NCI-H82 (cell line): ENCODE data around the gene FBXO31.
A peak's percentile ranks its signal among the peaks of the same experiment; 100 is the strongest.

ENCODE experiments used
- DNase-seq: peaks from one replicate; lab custom pipeline; 2025; lab: John Stamatoyannopoulos, UW

FBXO31 gene

DNA sequence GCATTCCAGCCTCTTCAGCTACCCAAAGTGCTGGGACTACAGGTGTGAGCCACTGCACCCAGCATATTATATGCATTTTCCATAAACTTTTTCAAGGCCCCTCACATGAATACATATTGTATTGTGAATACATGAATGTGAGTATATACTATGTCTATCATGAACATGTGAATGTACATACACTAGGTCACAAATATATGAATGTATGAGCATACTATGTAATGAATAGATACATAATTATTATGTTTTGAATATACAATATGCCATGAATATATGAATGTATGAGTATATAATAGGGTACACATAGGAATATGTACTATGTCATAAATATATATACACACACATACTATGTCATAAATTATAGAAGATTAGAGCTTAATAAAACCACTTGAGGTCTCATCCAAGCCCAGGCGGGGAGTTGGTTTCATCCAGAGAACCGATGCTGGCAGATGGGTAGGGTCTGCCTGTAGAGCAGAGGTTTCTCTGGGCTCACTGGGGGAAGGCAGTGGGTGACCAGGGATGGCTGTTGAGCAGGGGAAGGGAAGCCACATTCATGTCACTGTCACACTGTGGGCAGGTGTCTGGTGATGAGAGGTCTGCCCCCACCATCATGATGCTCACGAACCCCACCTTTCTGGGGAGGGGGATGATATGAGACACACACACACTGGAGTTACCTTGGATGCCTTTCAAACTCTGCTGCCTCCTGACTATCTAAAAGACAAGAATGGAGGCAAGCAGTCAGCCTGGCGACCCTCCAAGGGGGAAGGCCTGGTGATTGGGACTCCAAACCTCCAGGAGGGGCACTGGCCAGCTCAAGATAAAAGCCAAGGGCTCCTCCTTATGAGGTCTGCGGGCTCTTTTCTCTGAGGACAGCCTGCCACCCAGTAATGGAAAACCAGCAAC is 73.7 kb downstream of the FBXO31 start:
- no peak for DNase-seq

DNA sequence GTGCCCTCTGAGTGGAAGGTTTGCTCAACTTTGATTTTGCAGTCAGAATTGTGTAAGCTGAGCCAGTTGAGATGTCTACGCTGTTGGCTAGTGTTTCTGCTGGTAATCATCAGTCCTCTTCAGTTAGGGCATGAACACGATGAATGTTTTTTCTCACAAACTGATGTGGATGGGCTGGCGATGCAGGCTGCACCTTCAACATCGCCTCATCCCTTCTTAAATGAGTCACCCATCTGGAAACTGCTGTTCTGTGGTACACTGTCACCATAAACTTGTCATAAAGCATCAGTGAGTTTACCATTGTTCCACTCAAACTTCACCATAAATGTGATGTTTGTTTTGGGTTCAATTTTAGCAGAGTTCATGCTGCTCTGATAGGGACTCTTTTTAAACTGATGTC is 74.8 kb downstream of the FBXO31 start:
- DNase-seq: no peak

DNA sequence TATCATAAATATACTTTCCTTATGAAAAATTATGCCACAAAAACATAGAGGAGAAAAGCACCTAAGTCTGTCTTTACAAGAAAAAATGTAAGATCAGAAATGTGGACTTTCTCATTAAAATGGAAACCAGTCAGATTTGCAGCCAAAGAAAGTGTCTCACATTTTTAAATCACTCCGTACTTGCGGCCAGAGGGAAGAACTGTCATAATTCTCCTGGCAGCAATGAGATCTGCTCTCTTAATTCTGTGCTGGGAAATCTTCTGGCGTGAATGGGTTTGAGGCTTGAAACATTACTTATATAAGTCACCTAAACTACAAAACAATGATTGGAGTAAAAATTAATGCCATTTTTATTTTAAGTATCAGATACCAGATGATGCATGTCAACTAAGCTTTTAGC is 77.1 kb downstream of the FBXO31 start:
- DNase-seq: no peak

DNA sequence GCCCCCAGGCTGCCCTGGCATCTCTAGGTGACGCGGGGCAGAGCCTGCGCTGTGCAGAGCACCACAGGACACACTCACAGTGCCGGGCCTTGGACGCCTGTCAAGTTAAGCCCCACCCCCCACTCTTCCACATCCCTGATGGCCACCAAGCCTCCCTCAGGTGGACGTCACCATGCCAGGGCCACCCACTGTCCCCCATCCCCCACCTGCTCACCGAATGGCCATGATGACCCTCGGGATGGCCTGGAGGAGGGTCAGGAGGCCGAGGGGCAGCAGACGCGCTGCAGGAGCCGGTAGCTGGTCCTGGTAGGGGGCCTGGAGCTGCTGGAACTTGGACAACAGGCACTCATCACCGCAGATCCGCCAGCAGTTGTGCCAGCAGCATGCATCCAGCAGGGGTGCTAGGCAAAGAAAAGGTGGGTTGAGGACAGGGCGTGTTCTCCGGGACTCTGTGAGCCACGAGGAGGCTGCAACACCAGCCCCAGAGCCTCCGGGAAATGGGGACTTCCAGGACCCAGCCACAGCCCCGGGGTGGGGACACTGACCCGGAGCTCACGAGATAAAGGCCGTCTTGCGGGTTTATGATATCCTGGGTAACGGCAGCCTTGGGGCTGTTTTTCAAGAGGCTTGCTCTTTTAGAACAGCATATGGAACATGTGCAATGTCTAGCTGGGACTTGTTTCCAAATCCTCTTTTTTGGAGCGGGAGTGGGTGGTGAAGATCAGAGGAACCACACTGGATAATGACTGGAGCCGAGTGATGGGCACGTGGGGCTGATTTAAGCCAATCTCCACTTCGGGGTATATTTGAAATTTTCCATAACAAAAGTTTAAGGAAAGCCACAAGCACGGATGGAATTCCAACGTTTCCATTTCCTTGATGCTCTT is 77.8 kb downstream of the FBXO31 start:
- DNase-seq: peak; percentile 16

DNA sequence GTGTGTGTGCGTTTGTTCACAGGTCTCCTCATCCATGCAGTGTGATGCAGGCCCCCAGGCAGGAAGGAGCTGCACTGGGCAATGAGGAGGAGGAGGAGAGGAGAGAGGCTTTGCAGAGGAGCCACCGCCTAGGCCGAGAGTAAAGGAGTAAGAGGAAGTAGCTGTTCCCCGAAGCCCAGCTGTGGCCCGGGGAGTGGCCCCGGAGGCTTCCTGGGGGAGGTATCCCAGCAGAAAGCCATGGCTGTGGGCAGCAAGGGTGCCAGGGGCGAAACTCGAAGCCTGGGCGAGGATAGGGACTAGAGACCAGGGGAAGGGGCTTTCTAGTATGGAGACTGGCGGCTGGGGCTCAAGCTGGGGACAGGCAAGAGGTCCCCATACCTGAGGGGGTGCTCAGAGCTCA is 78.6 kb downstream of the FBXO31 start:
- DNase-seq: no peak

DNA sequence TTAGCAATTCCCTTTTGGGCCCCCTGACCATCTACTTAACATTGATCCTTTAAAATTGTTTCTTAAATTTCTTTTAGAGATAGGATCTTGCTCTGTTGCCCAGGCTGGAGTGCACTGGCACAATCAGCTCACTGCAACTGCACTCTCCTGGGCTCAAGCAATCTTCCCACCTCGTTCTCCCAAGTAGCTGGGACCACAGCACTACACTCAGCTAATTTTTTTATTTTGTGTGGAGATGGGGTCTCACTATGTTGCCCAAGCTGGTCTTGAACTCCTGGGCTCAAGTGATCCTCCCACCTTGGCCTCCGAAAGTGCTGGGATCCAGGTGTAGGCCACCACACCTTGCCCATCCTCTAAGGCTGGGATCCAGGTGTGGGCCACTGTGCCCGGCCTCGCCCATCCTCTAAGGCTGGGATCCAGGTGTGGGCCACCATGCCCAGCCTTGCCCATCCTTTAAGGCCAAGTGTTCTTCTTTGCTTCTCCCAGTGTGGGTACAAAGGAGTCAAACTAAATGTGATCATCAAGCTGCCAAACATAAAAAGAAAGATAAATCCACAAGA is 79.5 kb downstream of the FBXO31 start:
- DNase-seq: no peak

DNA sequence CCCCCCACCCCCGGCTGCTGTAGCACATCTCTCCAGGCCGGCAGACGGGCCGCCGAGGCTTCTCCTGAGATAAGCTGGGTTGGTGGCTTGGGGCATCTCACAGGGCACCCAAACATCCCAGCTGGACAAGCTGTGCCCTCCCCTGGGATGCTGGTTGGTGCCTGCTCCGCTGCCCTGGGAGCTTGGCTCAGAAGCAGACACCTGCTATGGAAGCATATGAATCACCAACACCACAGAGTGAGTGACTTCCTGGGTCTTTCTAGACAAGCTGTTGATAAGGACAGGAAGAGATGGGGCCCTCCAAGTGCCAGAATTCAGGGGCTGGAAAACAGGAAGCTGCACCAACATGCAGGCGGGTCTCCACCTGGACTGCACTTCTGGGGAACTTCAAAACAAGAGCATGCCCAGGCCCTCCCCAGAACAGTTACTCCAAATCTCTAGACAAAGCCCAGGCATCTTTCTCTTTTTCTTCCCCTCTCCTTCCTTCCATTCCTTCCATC is 80.1 kb downstream of the FBXO31 start:
- no peak for DNase-seq

DNA sequence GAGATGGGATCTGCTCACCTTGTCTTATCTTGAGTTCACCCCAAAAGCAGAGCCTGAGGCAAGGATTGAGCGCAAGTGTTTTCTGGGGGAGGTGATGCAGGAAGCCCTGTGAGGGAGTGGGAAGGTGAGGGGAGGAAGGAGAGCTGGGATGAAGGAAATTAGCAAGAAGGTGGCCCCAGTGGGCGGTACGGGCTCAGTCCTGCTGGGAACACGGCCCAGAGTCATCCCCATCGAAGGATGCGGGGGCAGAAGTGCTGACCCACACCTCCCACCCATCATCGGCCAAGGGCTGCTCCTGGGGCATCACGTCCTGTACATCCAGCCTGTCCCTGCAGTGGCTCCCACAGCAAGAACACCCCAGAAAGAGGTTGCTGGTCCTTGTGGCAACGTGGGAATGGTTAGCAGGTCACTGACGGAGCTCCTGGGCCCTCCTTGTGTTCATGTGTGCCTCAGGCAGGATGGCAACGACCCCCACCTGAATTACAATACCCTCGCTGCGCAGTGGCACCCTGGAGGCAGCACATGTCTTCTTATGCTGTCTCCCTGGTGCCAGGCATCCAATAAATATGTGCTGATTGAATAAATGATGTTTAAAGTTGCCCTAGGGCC is 84.6 kb downstream of the FBXO31 start:
- no peak for DNase-seq

DNA sequence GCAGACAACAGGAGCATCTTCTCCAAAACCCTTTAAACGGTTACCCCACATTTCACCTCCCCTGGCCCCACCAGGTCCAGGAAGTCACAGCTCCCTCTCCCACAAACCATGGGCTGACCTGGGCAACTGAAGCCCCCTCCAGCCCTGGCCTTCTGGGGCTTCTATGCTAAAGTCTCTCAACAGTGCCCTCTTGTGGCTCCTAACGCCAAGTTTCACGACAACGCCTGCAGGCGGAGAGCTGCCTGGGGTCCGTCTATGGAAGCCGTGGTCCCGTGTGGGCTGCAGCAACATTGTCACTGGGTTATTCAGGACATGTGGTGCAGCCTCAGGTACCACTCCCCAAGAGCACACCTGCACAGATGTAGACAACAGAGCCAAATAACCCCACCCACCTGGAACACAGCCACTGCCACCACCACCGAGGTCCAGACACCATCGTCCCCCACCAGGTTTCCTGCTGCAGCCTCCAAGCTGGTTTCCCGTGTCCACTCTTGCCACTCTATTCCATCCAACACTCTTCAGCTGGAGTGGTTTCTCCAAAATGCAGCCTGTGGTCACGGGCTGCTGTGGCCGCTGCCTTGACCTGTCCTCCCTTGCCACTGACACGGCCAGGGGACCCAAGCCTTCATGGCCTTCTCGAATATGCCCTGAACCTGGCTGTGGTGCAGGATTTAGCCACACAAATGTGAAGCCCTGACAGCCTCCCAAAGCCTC is 85.5 kb downstream of the FBXO31 start:
- DNase-seq: peak; percentile 79

DNA sequence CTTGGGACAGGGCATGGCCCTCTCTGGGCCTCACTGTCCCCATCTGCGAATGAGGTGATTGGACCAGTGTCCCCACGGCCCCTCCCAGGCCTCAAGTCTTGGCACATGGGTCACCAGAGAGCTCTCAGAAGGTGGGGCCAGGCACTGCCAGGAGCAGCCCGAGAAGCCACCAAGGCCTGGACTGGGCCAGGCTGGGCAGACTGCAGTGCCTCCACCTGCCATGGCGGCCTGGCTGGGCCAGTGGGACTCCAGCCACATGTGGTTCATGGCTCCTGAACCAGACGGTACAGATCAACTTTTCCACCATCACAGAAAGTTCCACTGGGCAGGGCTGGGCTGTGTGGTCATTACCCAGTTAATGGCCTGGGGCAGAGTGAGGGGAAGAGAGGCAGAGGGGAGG is 86.2 kb downstream of the FBXO31 start:
- no peak for DNase-seq

DNA sequence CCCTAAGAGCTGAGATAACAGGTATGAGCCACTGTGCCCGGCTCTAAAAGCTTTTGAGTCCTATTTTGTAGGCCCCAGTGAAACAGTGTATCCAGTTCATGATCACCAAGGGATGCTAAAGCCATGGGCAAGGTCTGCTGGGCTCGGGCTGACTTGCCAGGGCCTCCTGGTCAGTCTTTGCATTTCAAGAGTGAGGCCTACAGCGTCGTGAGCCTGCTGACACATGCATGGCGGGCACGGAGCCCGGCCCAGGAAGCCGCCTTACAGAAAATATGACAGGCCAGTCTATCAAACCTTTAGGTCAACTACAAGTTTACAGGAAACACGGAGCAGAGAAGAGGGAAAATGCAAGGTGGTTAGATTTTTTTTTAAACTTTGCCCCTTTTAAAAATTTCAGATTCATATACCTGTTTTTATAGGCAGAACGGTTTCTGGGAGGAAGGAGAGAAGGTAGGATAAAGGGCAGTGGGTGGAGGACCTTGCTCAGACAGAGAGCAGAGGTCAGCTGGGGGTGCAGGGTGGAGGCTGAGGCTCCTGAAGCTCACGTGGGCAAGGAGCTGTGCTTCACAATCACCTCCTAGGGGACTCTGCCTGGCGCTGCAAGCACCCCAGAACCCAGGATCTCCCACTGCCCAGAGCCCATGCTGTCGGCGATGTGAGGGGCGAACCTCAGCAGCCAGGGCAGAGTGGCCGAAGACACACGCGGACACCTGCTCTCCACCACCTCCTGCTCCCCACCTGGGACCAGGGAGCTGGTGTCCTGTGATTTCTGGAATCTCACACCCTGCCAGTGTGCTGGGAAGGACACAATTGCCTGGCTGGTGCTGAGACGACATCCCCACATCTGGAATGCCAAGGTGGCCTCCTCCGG is 87.7 kb downstream of the FBXO31 start:
- DNase-seq: no peak

DNA sequence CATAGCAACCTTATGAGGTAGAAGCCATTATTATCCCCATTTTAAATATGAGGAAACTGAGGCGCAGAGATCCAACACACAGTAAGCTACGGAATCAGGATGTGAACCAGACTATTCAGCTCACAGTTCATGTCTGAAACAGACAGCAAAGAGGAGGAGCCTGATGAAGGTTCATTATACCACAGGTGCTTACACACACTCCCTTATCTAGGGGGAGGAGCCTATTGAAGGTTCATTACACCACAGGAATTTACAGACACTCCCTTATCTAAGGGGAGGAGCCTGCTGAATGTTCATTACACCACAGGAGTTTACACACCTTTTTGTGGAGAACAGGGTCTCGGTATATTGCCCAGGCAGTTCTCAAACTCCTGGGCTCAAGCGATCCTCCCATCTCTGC is 88.3 kb downstream of the FBXO31 start:
- peak; percentile 66 for DNase-seq

DNA sequence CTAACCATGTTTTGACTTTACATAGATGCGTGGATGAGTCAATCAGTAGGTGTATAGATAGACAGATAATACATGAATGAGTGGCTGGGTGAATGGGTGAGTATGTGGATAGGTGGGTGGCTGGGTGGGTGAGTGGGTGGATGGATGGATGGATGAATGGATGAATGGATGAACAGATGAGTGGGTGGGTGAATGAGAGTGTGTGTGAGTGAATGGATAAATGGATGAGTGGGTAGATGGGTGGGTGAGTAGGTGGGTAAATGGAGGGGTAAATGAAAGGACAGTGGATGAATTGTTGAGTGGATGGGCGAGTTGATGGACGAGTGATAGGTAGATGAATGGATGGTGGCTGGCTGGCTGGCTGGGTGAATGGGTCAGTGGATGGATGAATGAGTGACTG is 89.6 kb downstream of the FBXO31 start:
- no peak for DNase-seq

DNA sequence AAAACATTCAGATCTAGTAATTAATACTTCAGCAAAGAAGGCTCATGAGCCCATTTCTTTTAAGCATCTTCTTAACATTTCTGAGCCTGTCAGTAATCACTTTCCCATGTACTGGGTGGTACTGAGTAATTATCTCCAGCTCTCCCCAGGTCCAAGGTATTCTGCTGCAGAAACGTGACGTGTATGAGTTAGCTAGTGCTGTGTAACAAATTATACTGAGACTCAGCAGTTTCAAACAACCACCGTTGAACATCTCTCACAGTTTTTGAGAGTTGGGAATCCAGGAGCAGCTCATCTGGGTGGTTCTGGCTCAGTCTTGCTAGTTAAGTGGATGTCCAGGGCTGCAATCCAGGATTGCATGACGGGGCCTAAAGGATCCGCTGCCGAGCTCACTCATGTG is 91.6 kb downstream of the FBXO31 start:
- DNase-seq: no peak

DNA sequence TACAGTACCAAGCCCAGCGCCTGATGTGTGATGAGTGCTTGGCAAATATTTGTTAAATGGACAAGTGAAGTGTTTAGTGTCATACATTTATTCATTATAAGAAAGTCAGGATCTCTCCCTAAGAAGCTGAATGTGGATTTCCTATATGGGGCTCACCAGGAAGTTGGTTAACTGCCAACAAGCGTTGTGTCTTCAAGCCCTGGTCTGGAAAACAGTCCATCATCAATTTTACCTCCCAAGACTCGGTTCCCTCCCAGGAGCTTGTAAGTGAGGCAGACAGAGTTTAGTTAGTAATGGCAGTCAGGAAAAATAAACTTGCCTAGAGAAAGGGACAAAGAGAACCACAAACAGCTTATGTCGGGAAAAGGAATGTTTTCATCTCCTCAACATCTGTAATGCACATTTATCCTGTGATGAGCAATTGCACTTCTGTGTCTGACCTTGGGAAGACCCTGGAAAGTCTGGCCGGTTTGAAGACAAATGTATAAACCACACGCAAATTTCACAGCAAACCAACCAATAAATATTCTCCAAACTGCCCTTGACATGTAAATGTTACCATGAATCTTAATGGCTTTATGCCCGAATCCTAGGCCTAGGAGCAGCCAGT is 94.7 kb downstream of the FBXO31 start:
- no peak for DNase-seq

DNA sequence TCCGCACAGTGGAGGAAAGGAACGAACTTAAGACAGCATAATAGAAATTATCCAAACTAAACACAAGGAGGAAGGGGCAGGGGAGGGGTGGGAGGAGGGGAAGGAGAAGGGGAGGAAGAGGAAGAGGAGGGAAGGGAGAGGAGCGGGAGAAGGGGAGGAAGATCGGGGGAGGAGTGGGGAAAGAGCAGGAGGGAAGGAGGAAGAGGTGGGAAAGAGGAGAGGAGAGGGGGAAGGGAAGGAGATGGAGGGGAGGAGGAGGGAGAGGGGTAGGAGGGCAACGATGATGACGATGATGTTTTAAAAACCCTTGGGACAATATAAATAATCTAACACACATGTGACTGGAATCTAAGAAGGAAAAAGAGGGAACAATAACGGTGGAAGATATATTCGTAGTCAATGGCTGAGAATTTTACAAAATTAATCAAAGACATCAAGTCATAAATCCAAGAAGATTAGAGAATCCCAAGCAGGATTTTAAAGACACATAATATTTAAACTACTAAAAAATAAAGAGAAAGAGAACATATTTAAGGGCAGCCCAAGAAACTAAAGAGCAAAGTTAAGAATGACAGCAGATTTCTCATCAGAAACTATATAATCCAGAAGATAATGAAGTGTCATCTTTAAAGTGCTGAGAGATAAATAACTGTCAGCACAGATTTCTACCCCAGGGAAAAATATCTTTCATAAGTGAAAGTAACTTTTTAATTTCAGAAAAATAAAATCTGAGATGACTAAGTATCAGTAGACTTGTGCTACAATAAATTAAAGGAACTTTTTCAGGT is 96.5 kb downstream of the FBXO31 start:
- no peak for DNase-seq

DNA sequence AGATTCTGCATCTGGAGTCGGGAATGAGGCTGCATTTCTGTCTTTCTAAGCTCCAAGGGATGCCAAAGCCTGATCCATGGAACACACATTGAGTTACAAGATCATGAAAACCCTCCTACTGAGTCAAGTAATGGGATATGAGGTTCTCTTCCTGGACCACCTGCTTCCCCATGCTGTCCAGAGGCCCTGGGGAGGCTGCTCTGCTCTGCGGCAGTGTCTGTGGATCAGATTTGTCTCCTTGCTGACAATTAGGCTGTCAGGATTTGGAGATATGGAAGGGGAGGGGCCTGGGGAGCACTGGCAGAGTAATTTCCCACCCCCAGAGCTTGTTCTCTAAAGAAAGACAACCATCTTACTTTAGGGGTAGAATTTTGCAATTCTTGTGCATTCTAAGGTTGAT is 99.4 kb downstream of the FBXO31 start:
- DNase-seq: peak; percentile 32

DNA sequence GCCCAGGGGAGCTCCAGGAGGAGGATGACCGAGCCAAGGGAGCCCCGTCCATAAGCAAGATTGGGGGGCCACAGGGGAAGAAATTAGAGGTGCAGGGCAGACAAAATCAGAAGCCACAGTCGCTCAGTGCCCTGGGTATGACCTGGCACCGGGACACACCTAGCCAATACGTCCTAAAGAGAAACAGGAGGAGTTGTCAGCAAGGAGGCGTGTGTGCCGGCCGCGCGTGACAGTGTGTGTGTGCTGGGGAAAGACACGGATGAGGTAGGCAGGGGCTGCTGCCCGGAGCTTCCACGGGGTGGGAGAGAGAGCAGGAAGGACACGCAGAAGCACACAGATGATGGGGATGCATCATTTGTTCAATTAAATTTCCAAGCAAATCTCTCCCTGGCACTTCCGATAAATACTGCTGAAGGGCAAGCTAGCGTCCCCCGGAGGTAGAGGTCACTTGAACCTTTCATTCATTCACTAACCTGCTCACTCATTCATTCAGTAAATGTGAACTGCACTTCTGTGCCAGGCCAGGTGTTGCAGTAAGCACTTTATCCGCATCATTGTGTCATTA is 104.4 kb downstream of the FBXO31 start:
- no peak for DNase-seq
